Rectal smooth muscle tissue (tissue), 1 donor: Measurements from ENCODE around the gene MCM3AP.

Experiments used
- H3K27ac ChIP-seq: one replicate; pipeline ENCODE4 v1.7.0; 2013; ENCODE audit warnings: low read depth, low read length, inconsistent platforms
- H3K27me3 ChIP-seq: one replicate; pipeline ENCODE4 v1.7.0; 2013; ENCODE audit warnings: low read length; ENCODE audit not compliant: control insufficient read depth, insufficient read depth
- H3K36me3 ChIP-seq: one replicate; pipeline ENCODE4 v1.7.0; 2013; ENCODE audit warnings: low read length; ENCODE audit not compliant: control insufficient read depth, insufficient read depth
- H3K4me1 ChIP-seq: one replicate; pipeline ENCODE4 v1.7.0; 2013; ENCODE audit warnings: low read length; ENCODE audit not compliant: control insufficient read depth, insufficient read depth
- H3K4me3 ChIP-seq: one replicate; pipeline ENCODE4 v1.7.0; 2013; ENCODE audit warnings: low read length
- H3K9ac ChIP-seq: one replicate; pipeline ENCODE4 v1.7.0; 2013; ENCODE audit warnings: low read length

The MCM3AP gene

GRCh38 chr21:46256501-46256994, 28.9 kb downstream of the MCM3AP start:
- H3K4me1 ChIP-seq: no peaks in the 10 kb centered on the region
- H3K27me3 ChIP-seq: no peaks in the 10 kb centered on the region
- no peak overlapping the region for H3K9ac ChIP-seq
- H3K4me3 ChIP-seq: no peak overlapping the region
- no peak overlapping the region for H3K27ac ChIP-seq
- H3K36me3 ChIP-seq: peaks cover 62% of the 10 kb centered on the region

- Histone ChIP-seq H3K27ac (no peak overlapping the region), H3K4me1 (no peaks in the 10 kb centered on the region), H3K4me3 (no peak overlapping the region), H3K9ac (no peak overlapping the region), H3K36me3 (peaks cover 57% of the 10 kb centered on the region), H3K27me3 (no peaks in the 10 kb centered on the region)
These were observed 29.6 kb downstream of the MCM3AP start for GRCh38 chr21:46255758-46256337.

- no peak overlapping the region for H3K27ac ChIP-seq
- no peak overlapping the region for H3K9ac ChIP-seq
- no peak overlapping the region for H3K4me3 ChIP-seq
- H3K27me3 ChIP-seq: no peaks in the 10 kb centered on the region
- H3K36me3 ChIP-seq: peaks cover 59% of the 10 kb centered on the region
- H3K4me1 ChIP-seq: no peaks in the 10 kb centered on the region
These were observed 30.2 kb downstream of the MCM3AP start for GRCh38 chr21:46255166-46255565.

GRCh38 chr21:46254208-46254975, 31.0 kb downstream of the MCM3AP start:
- Histone ChIP-seq H3K27me3 (no peaks in the 10 kb centered on the region), H3K4me3 (no peak overlapping the region), H3K9ac (no peak overlapping the region), H3K27ac (no peak overlapping the region), H3K4me1 (no peaks in the 10 kb centered on the region), H3K36me3 (peaks cover 64% of the 10 kb centered on the region)

- Histone ChIP-seq H3K36me3 (peaks cover 59% of the 10 kb centered on the region), H3K4me3 (no peak overlapping the region), H3K27ac (no peak overlapping the region), H3K27me3 (no peaks in the 10 kb centered on the region), H3K9ac (no peak overlapping the region), H3K4me1 (no peaks in the 10 kb centered on the region)
These were observed 31.7 kb downstream of the MCM3AP start for GRCh38 chr21:46253610-46254124.

- Histone ChIP-seq H3K36me3 (peaks cover 51% of the 10 kb centered on the region), H3K4me1 (no peaks in the 10 kb centered on the region), H3K27me3 (no peaks in the 10 kb centered on the region), H3K4me3 (no peak overlapping the region), H3K9ac (no peak overlapping the region), H3K27ac (no peak overlapping the region)
These were observed 32.6 kb downstream of the MCM3AP start for GRCh38 chr21:46252840-46253239.

GRCh38 chr21:46250146-46250725, 35.2 kb downstream of the MCM3AP start:
- H3K27me3 ChIP-seq: no peaks in the 10 kb centered on the region
- H3K9ac ChIP-seq: no peak overlapping the region
- H3K4me1 ChIP-seq: no peaks in the 10 kb centered on the region
- H3K27ac ChIP-seq: no peak overlapping the region
- no peak overlapping the region for H3K4me3 ChIP-seq
- peaks cover 45% of the 10 kb centered on the region for H3K36me3 ChIP-seq

- no peaks in the 10 kb centered on the region for H3K27me3 ChIP-seq
- H3K9ac ChIP-seq: no peak overlapping the region
- no peak overlapping the region for H3K27ac ChIP-seq
- H3K4me3 ChIP-seq: no peak overlapping the region
- peaks cover 49% of the 10 kb centered on the region for H3K36me3 ChIP-seq
- no peaks in the 10 kb centered on the region for H3K4me1 ChIP-seq
These were observed 36.6 kb downstream of the MCM3AP start for GRCh38 chr21:46248827-46249226.

GRCh38 chr21:46248422-46248782, 37.0 kb downstream of the MCM3AP start:
- Histone ChIP-seq H3K36me3 (peaks cover 49% of the 10 kb centered on the region), H3K27me3 (no peaks in the 10 kb centered on the region), H3K27ac (no peak overlapping the region), H3K9ac (no peak overlapping the region), H3K4me1 (no peaks in the 10 kb centered on the region), H3K4me3 (no peak overlapping the region)

- Histone ChIP-seq H3K4me1 (no peaks in the 10 kb centered on the region), H3K27me3 (no peaks in the 10 kb centered on the region), H3K27ac (no peak overlapping the region), H3K9ac (no peak overlapping the region), H3K36me3 (peaks cover 53% of the 10 kb centered on the region), H3K4me3 (no peak overlapping the region)
These were observed 37.6 kb downstream of the MCM3AP start for GRCh38 chr21:46247699-46248421.

- peaks cover 49% of the 10 kb centered on the region for H3K36me3 ChIP-seq
- H3K4me1 ChIP-seq: no peaks in the 10 kb centered on the region
- H3K27ac ChIP-seq: no peak overlapping the region
- no peaks in the 10 kb centered on the region for H3K27me3 ChIP-seq
- no peak overlapping the region for H3K4me3 ChIP-seq
- no peak overlapping the region for H3K9ac ChIP-seq
These were observed 39.1 kb downstream of the MCM3AP start for GRCh38 chr21:46246345-46246744.

- H3K36me3 ChIP-seq: peaks cover 49% of the 10 kb centered on the region
- no peak overlapping the region for H3K9ac ChIP-seq
- H3K4me3 ChIP-seq: no peak overlapping the region
- no peak overlapping the region for H3K27ac ChIP-seq
- H3K4me1 ChIP-seq: no peaks in the 10 kb centered on the region
- no peaks in the 10 kb centered on the region for H3K27me3 ChIP-seq
These were observed 40.0 kb downstream of the MCM3AP start for GRCh38 chr21:46245213-46245915.
